NCI-H510A (cell line): ENCODE results near the gene TRIM27.
A peak's percentile ranks its signal among the peaks of the same experiment; 100 is the strongest.
"Not testable (repeated sequence)": the region's sequence is repeated elsewhere in the genome, so short reads cannot be mapped to it uniquely, and the experiment has no call there.

Source experiments
- DNase-seq: peaks from one replicate; lab custom pipeline; 2025; lab: John Stamatoyannopoulos, UW

Gene TRIM27

GRCh38 chr6:28941684-28942448, 18.1 kb upstream of the TRIM27 start:
- no peak for DNase-seq

GRCh38 chr6:28940858-28941683, 17.3 kb upstream of the TRIM27 start:
- peak; percentile 35 for DNase-seq

GRCh38 chr6:28940294-28940857, 16.6 kb upstream of the TRIM27 start:
- DNase-seq, result no peak

- DNase-seq, result no peak
These were observed 9.3 kb upstream of the TRIM27 start for GRCh38 chr6:28933069-28933468.

GRCh38 chr6:28929887-28930620, 6.3 kb upstream of the TRIM27 start:
- no peak for DNase-seq

GRCh38 chr6:28929339-28929738, 5.6 kb upstream of the TRIM27 start:
- DNase-seq, result not testable (repeated sequence)

- no peak for DNase-seq
These were observed 4.1 kb upstream of the TRIM27 start for GRCh38 chr6:28927846-28928245.

- DNase-seq, result no peak
These were observed 916 bp downstream of the TRIM27 start for GRCh38 chr6:28922821-28923317.

GRCh38 chr6:28922004-28922820, 1.6 kb downstream of the TRIM27 start:
- no peak for DNase-seq

- no peak for DNase-seq
These were observed 3.5 kb downstream of the TRIM27 start for GRCh38 chr6:28920281-28920680.

GRCh38 chr6:28914941-28915340, 8.8 kb downstream of the TRIM27 start:
- no peak for DNase-seq

GRCh38 chr6:28910901-28911690, 12.7 kb downstream of the TRIM27 start:
- no peak for DNase-seq

GRCh38 chr6:28907394-28907793, 16.4 kb downstream of the TRIM27 start:
- no peak for DNase-seq

- DNase-seq, result no peak
These were observed 17.1 kb downstream of the TRIM27 start for GRCh38 chr6:28906669-28907068.

- no peak for DNase-seq
These were observed 20.1 kb downstream of the TRIM27 start for GRCh38 chr6:28903686-28904085.

GRCh38 chr6:28901831-28902230, 22.0 kb downstream of the TRIM27 start:
- DNase-seq, result no peak

GRCh38 chr6:28900577-28901256, 23.1 kb downstream of the TRIM27 start:
- DNase-seq, result no peak

- DNase-seq, result no peak
These were observed 25.1 kb downstream of the TRIM27 start for GRCh38 chr6:28898710-28898965.

- DNase-seq, result no peak
These were observed 26.4 kb downstream of the TRIM27 start for GRCh38 chr6:28897369-28897745.
